GM19463 (cell line): ENCODE results near the gene DEXI.

Experiments used
- ATAC-seq: cut with Tn5 transposase; IDR thresholded peaks from one replicate; pipeline ENCODE4 v1.9.1; 2021; ENCODE audit warnings: mild to moderate bottlenecking, moderate library complexity; ENCODE audit not compliant: unreplicated experiment

DEXI gene

GRCh38 chr16:10895053-10895946, 47.0 kb downstream of the DEXI start:
- no peak for ATAC-seq

- ATAC-seq, result no peak
Observed at GRCh38 chr16:10892782-10893318, 49.4 kb downstream of the DEXI start.

- no peak for ATAC-seq
Observed at GRCh38 chr16:10889855-10890254, 52.4 kb downstream of the DEXI start.

GRCh38 chr16:10888320-10888937, 53.8 kb downstream of the DEXI start:
- no peak for ATAC-seq

GRCh38 chr16:10885246-10885645, 57.0 kb downstream of the DEXI start:
- ATAC-seq, result no peak

- ATAC-seq, result no peak
Observed at GRCh38 chr16:10883004-10883403, 59.3 kb downstream of the DEXI start.

- ATAC-seq, result no peak
Observed at GRCh38 chr16:10881479-10882030, 60.7 kb downstream of the DEXI start.

- no peak for ATAC-seq
Observed at GRCh38 chr16:10880594-10881452, 61.4 kb downstream of the DEXI start.

- ATAC-seq, result no peak
Observed at GRCh38 chr16:10879681-10880589, 62.3 kb downstream of the DEXI start.
